HL-60 (cell line): Measurements from ENCODE around the gene TET3.

Experiments
- GABPA ChIP-seq: IDR thresholded peaks from 2 replicates; pipeline ENCODE4 v1.6.1; 2012; ENCODE audit warnings: low read depth
- POLR2AphosphoS5 ChIP-seq: IDR thresholded peaks from 2 replicates; pipeline ENCODE4 v1.6.1; 2012; ENCODE audit warnings: low read depth
- TF ChIP-seq, protein P1 (sequence below): IDR thresholded peaks from one replicate; pipeline ENCODE4 v1.5.1; 2011; ENCODE audit warnings: low read length, control low read depth, inconsistent platforms; ENCODE audit not compliant: insufficient read depth
- TF ChIP-seq, protein P2 (sequence below): IDR thresholded peaks from 2 replicates; pipeline ENCODE4 v1.6.1; 2012; ENCODE audit warnings: low read depth; ENCODE audit not compliant: insufficient replicate concordance

DNA sequence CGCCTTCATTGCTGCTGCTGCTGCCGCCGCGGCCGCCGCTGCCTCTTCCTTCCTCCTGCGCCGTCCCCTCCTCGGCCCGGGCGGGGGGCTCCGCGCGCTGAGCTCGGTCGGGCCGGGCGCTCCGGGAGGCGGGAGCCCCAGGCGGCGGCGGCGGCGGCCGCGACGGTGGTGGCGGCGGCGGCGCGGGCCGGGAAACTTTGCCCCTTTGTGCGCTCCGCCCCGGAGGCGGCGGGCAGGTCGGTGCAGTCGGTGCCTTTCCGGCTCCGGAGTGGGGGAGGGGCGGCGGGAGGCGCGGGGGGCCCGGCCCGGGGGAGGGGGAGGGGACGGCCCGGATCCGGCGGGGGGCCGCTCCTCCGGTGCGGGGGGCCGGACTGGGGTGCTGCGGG lies 205 bp downstream of the TET3 start:
- TF ChIP-seq, protein P1, sequence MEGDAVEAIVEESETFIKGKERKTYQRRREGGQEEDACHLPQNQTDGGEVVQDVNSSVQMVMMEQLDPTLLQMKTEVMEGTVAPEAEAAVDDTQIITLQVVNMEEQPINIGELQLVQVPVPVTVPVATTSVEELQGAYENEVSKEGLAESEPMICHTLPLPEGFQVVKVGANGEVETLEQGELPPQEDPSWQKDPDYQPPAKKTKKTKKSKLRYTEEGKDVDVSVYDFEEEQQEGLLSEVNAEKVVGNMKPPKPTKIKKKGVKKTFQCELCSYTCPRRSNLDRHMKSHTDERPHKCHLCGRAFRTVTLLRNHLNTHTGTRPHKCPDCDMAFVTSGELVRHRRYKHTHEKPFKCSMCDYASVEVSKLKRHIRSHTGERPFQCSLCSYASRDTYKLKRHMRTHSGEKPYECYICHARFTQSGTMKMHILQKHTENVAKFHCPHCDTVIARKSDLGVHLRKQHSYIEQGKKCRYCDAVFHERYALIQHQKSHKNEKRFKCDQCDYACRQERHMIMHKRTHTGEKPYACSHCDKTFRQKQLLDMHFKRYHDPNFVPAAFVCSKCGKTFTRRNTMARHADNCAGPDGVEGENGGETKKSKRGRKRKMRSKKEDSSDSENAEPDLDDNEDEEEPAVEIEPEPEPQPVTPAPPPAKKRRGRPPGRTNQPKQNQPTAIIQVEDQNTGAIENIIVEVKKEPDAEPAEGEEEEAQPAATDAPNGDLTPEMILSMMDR: no peak
- TF ChIP-seq POLR2AphosphoS5 (no peak), GABPA (no peak)
- TF ChIP-seq, protein P2, sequence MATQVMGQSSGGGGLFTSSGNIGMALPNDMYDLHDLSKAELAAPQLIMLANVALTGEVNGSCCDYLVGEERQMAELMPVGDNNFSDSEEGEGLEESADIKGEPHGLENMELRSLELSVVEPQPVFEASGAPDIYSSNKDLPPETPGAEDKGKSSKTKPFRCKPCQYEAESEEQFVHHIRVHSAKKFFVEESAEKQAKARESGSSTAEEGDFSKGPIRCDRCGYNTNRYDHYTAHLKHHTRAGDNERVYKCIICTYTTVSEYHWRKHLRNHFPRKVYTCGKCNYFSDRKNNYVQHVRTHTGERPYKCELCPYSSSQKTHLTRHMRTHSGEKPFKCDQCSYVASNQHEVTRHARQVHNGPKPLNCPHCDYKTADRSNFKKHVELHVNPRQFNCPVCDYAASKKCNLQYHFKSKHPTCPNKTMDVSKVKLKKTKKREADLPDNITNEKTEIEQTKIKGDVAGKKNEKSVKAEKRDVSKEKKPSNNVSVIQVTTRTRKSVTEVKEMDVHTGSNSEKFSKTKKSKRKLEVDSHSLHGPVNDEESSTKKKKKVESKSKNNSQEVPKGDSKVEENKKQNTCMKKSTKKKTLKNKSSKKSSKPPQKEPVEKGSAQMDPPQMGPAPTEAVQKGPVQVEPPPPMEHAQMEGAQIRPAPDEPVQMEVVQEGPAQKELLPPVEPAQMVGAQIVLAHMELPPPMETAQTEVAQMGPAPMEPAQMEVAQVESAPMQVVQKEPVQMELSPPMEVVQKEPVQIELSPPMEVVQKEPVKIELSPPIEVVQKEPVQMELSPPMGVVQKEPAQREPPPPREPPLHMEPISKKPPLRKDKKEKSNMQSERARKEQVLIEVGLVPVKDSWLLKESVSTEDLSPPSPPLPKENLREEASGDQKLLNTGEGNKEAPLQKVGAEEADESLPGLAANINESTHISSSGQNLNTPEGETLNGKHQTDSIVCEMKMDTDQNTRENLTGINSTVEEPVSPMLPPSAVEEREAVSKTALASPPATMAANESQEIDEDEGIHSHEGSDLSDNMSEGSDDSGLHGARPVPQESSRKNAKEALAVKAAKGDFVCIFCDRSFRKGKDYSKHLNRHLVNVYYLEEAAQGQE: no peak
